ENCODE results near the gene LRRN2.

DNA sequence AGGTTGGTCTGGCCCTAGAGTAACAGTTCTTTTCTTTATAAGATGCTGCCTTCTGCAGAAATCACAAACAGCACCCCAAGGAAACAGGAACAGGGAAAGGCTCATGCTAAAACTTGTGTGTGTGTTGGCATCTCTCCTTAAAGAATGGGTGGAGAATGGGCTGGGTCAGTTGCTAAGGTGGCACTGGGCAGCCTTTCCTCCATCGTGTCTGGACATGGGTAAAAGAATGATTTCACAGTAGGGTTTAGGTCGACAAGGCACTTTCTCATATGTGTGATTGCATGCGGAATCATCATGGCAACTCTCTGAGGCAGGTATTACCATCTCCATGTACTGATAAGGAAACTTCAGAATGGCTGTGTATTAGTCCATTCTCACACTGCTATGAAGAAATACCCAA lies 40.3 kb downstream of the LRRN2 start:
- TF ChIP-seq POLR2A (IDR thresholded peaks at IDR 0.05; ENCODE audit: low read length) (no peak), GATA1 (IDR thresholded peaks at IDR 0.05; ENCODE audit: low read depth, low read length) (no peak)
